GM19351 (cell line): ENCODE data around the gene ZMIZ1.

Experiments used
- ATAC-seq: cut with Tn5 transposase; IDR thresholded peaks from one replicate; pipeline ENCODE4 v1.9.1; 2021; ENCODE audit warnings: mild to moderate bottlenecking, moderate library complexity; ENCODE audit not compliant: unreplicated experiment

Gene ZMIZ1

GRCh38 chr10:79135790-79136189 is 67.0 kb downstream of the ZMIZ1 start:
- ATAC-seq: no peak

GRCh38 chr10:79136236-79137005 is 67.7 kb downstream of the ZMIZ1 start:
- peak; percentile 51 for ATAC-seq

- peak; percentile 10 for ATAC-seq
Observed at GRCh38 chr10:79137300-79137756, 68.6 kb downstream of the ZMIZ1 start.

- peak; percentile 71 for ATAC-seq
Observed at GRCh38 chr10:79137826-79138225, 69.1 kb downstream of the ZMIZ1 start.

GRCh38 chr10:79138449-79139123 is 69.8 kb downstream of the ZMIZ1 start:
- no peak for ATAC-seq

GRCh38 chr10:79139124-79139835 is 70.5 kb downstream of the ZMIZ1 start:
- no peak for ATAC-seq

- ATAC-seq: no peak
Observed at GRCh38 chr10:79140085-79140793, 71.5 kb downstream of the ZMIZ1 start.

GRCh38 chr10:79140855-79141254 is 72.1 kb downstream of the ZMIZ1 start:
- ATAC-seq: no peak

GRCh38 chr10:79142064-79142491 is 73.3 kb downstream of the ZMIZ1 start:
- ATAC-seq: no peak

- ATAC-seq: no peak
Observed at GRCh38 chr10:79142522-79143309, 74.0 kb downstream of the ZMIZ1 start.

- no peak for ATAC-seq
Observed at GRCh38 chr10:79143879-79144278, 75.1 kb downstream of the ZMIZ1 start.

- no peak for ATAC-seq
Observed at GRCh38 chr10:79144351-79145173, 75.8 kb downstream of the ZMIZ1 start.

- ATAC-seq: no peak
Observed at GRCh38 chr10:79145174-79145483, 76.4 kb downstream of the ZMIZ1 start.

- ATAC-seq: no peak
Observed at GRCh38 chr10:79145517-79146470, 77.0 kb downstream of the ZMIZ1 start.

- no peak for ATAC-seq
Observed at GRCh38 chr10:79146611-79147130, 77.9 kb downstream of the ZMIZ1 start.

- ATAC-seq: no peak
Observed at GRCh38 chr10:79147306-79147705, 78.5 kb downstream of the ZMIZ1 start.

- no peak for ATAC-seq
Observed at GRCh38 chr10:79147796-79148451, 79.2 kb downstream of the ZMIZ1 start.
